Osteoblast (primary cell): ENCODE measurements around the gene TMTC2. TPM values are rescaled to one million over a fixed set of nuclear protein-coding genes. Genes with fewer than 3 reads are reported as not detected.

ENCODE experiments used
- DNase-seq: peaks from one replicate; pipeline ENCODE4 v3.0.0; 2011; ENCODE audit warnings: low spot score, mixed read lengths; ENCODE audit not compliant: insufficient read length; ENCODE audit errors: missing footprints
- H2AFZ ChIP-seq: 2 replicates; pipeline ENCODE4 v1.6.0; 2011; ENCODE audit warnings: mild to moderate bottlenecking, low read length
- H3K27ac ChIP-seq: 2 replicates; pipeline ENCODE4 v1.5.1; 2011; ENCODE audit warnings: mild to moderate bottlenecking, low read depth, low read length, moderate library complexity
- H3K27me3 ChIP-seq: 2 replicates; pipeline ENCODE4 v1.6.0; 2012; ENCODE audit warnings: mild to moderate bottlenecking, control low read depth, inconsistent platforms, low read length, moderate library complexity; ENCODE audit not compliant: insufficient read depth
- H3K36me3 ChIP-seq: 2 replicates; pipeline ENCODE4 v1.5.1; 2011; ENCODE audit warnings: mild to moderate bottlenecking, low read length, control low read depth, moderate library complexity; ENCODE audit not compliant: insufficient read depth
- H3K4me1 ChIP-seq: 2 replicates; pipeline ENCODE4 v1.5.1; 2011; ENCODE audit warnings: mild to moderate bottlenecking, low read length, control low read depth, moderate library complexity; ENCODE audit not compliant: insufficient read depth
- H3K4me2 ChIP-seq: 2 replicates; pipeline ENCODE4 v1.6.0; 2011; ENCODE audit warnings: mild to moderate bottlenecking, low read length; ENCODE audit not compliant: insufficient read depth
- H3K4me3 ChIP-seq: fragments of 200-600 bp; sonication (generic); 3 replicates; pipeline ENCODE4 v1.5.1; 2012; ENCODE audit warnings: mild to moderate bottlenecking, low read length, inconsistent platforms; ENCODE audit not compliant: insufficient read depth
- H3K79me2 ChIP-seq: 2 replicates; pipeline ENCODE4 v1.6.0; 2012; ENCODE audit warnings: mild to moderate bottlenecking, low read length, control low read depth, inconsistent platforms; ENCODE audit not compliant: insufficient read depth
- H3K9me3 ChIP-seq: 2 replicates; pipeline ENCODE4 v1.5.1; 2011; ENCODE audit warnings: low read depth, low read length, control low read depth
- H4K20me1 ChIP-seq: 2 replicates; pipeline ENCODE4 v1.6.0; 2012; ENCODE audit warnings: mild to moderate bottlenecking, low read length, control low read depth; ENCODE audit not compliant: insufficient read depth
- total RNA-seq: library from RNA; depleted of rRNA; stranded (reverse); fragments of >200 nt; gene quantifications from 2 replicates; pipeline ENCODE4 v1.2.3, GENCODE V29; 2012
- TF ChIP-seq, protein P1 (sequence below): IDR thresholded peaks from 2 replicates; pipeline ENCODE4 v1.5.1; 2011; ENCODE audit warnings: mild to moderate bottlenecking, low read depth, low read length, moderate library complexity; ENCODE audit errors: extremely low read depth

The TMTC2 gene
- total RNA-seq, 1 donor, result 2.5 TPM

DNA sequence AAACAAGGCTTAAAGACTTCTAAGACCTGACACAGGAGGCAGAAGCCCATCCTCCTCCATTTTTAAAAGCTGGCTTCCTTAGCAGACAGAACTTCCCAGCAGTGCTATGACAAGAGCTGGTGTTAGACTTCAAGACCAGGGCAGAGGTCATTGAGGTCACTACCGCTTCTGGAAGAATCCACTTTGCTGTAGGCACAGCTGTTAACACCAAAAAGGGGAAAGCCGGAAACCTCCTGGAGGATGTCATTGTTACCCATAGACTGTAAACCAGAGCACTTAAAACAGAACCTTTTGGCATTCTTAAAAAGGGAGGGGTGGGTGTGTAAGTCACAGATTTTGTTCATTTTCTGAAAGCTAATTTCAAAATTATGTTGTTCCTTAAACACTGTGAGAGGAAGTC is 445.7 kb downstream of the TMTC2 start:
- H3K79me2 ChIP-seq, result no peaks in the 10 kb centered on the region
- no peak overlapping the region for H3K4me2 ChIP-seq
- no peak for DNase-seq
- TF ChIP-seq, protein P1, sequence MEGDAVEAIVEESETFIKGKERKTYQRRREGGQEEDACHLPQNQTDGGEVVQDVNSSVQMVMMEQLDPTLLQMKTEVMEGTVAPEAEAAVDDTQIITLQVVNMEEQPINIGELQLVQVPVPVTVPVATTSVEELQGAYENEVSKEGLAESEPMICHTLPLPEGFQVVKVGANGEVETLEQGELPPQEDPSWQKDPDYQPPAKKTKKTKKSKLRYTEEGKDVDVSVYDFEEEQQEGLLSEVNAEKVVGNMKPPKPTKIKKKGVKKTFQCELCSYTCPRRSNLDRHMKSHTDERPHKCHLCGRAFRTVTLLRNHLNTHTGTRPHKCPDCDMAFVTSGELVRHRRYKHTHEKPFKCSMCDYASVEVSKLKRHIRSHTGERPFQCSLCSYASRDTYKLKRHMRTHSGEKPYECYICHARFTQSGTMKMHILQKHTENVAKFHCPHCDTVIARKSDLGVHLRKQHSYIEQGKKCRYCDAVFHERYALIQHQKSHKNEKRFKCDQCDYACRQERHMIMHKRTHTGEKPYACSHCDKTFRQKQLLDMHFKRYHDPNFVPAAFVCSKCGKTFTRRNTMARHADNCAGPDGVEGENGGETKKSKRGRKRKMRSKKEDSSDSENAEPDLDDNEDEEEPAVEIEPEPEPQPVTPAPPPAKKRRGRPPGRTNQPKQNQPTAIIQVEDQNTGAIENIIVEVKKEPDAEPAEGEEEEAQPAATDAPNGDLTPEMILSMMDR, result no peak
- no peaks in the 10 kb centered on the region for H3K36me3 ChIP-seq
- no peak overlapping the region for H3K4me3 ChIP-seq
- H3K4me1 ChIP-seq, result no peaks in the 10 kb centered on the region
- no peaks in the 10 kb centered on the region for H4K20me1 ChIP-seq
- no peaks in the 10 kb centered on the region for H3K27me3 ChIP-seq
- no peak overlapping the region for H2AFZ ChIP-seq
- peaks cover 3% of the 10 kb centered on the region for H3K9me3 ChIP-seq
- H3K27ac ChIP-seq, result no peak overlapping the region

DNA sequence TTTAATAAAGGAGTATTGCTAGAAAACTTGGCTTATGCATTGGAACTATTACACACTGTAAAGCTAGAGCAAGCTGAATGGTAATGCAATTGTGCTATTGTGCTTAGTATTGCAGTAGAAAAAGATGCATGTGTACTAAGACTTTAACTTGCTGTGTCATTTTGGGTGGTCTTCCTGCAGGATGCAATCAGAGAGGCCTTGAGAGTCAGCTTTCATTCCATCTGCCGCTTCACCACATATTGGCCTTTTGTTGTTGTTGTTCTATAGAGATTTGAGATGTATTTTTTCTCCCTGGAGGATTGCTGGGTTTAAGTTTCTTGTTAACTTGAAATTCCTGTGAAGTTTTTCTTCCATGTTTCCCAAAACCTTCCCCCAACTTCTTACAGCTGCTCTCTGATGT is 449.7 kb downstream of the TMTC2 start:
- DNase-seq, result no peak
- H3K36me3 ChIP-seq, result no peaks in the 10 kb centered on the region
- H4K20me1 ChIP-seq, result no peaks in the 10 kb centered on the region
- H3K27ac ChIP-seq, result no peak overlapping the region
- no peaks in the 10 kb centered on the region for H3K4me1 ChIP-seq
- no peak overlapping the region for H2AFZ ChIP-seq
- TF ChIP-seq, protein P1, result no peak
- no peaks in the 10 kb centered on the region for H3K9me3 ChIP-seq
- no peak overlapping the region for H3K4me3 ChIP-seq
- H3K4me2 ChIP-seq, result no peak overlapping the region
- no peaks in the 10 kb centered on the region for H3K79me2 ChIP-seq
- no peaks in the 10 kb centered on the region for H3K27me3 ChIP-seq

DNA sequence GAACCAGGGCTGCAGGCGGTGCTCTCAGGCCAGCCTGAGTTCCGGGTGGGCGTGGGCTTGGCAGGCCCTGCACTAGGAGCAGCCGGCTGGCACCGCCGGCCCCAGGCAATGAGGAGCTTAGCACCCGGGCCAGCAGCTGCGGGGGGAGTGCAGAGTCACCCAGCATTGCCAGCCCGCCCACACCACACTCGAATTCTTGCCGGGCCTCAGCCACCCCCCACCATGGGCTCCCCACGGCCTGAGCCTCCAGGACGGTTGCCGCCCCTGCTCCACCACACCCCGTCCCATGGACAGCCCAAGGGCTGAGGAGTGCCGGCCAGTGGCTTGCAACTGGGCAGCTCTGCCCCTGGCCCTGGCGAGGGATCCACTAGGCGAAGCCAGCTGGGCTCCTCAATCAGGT is 453.4 kb downstream of the TMTC2 start:
- Histone ChIP-seq H3K4me2 (no peak overlapping the region), H3K27me3 (no peaks in the 10 kb centered on the region), H3K36me3 (no peaks in the 10 kb centered on the region), H4K20me1 (no peaks in the 10 kb centered on the region), H3K4me3 (no peak overlapping the region), H3K9me3 (no peaks in the 10 kb centered on the region), H3K79me2 (no peaks in the 10 kb centered on the region), H3K27ac (no peak overlapping the region), H3K4me1 (no peaks in the 10 kb centered on the region), H2AFZ (no peak overlapping the region)
- DNase-seq, result no peak
- TF ChIP-seq, protein P1, result no peak

DNA sequence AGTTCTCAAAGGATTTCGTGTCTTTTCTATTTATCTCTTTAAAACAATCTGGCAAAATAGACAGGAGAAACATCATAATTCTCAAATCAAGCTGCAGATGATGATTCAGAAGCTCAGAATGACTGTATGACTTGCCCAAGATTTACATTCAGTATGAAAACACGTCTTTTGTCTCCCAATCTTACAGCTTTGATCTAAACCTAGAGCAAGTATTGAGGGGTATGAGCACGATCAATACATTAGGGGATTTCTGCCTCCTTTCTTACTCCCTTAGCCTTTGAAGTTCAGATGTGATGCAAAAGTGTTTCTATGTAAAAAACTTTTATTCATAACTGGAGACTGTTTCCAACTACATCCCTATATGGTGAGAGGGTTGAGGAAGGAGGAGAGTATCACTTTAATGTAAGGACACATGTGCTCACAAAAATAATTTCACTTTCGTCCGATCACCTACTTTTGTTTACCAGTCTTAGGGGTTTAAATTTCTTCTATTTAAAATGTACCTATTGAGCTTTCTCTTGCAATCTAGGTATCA is 454.8 kb downstream of the TMTC2 start:
- H3K27ac ChIP-seq, result no peak overlapping the region
- H3K4me3 ChIP-seq, result no peak overlapping the region
- no peaks in the 10 kb centered on the region for H3K27me3 ChIP-seq
- no peaks in the 10 kb centered on the region for H3K79me2 ChIP-seq
- no peak overlapping the region for H2AFZ ChIP-seq
- no peaks in the 10 kb centered on the region for H3K36me3 ChIP-seq
- H4K20me1 ChIP-seq, result no peaks in the 10 kb centered on the region
- H3K4me1 ChIP-seq, result no peaks in the 10 kb centered on the region
- DNase-seq, result no peak
- TF ChIP-seq, protein P1, result no peak
- peaks cover 3% of the 10 kb centered on the region for H3K9me3 ChIP-seq
- no peak overlapping the region for H3K4me2 ChIP-seq
